Occipital lobe (tissue), 3 donors: ENCODE results near the gene NDRG3. TPM values are rescaled to one million over a fixed set of nuclear protein-coding genes. Genes with fewer than 3 reads are reported as not detected.
A peak's percentile ranks its signal among the peaks of the same experiment; 100 is the strongest.
"Not testable (repeated sequence)": the region's sequence is repeated elsewhere in the genome, so short reads cannot be mapped to it uniquely, and the experiment has no call there.

ENCODE experiments used
- DNase-seq: peaks from one replicate; lab custom pipeline; 2025; lab: John Stamatoyannopoulos, UW
- small RNA-seq: library from RNA; depleted of rRNA; stranded (forward); fragments of <200 nt; gene quantifications from one replicate; pipeline ENCODE3, GENCODE V24; 2014
- total RNA-seq: library from RNA; depleted of rRNA; stranded (reverse); fragments of >200 nt; gene quantifications from one replicate; pipeline ENCODE4 v1.2.3, GENCODE V29; 2014

The NDRG3 gene
- total RNA-seq, 1 donor from 2014 or later: 43.7 TPM

GRCh38 chr20:36608388-36608728 is 137.5 kb downstream of the NDRG3 start:
- DNase-seq: not testable (repeated sequence)

DNA sequence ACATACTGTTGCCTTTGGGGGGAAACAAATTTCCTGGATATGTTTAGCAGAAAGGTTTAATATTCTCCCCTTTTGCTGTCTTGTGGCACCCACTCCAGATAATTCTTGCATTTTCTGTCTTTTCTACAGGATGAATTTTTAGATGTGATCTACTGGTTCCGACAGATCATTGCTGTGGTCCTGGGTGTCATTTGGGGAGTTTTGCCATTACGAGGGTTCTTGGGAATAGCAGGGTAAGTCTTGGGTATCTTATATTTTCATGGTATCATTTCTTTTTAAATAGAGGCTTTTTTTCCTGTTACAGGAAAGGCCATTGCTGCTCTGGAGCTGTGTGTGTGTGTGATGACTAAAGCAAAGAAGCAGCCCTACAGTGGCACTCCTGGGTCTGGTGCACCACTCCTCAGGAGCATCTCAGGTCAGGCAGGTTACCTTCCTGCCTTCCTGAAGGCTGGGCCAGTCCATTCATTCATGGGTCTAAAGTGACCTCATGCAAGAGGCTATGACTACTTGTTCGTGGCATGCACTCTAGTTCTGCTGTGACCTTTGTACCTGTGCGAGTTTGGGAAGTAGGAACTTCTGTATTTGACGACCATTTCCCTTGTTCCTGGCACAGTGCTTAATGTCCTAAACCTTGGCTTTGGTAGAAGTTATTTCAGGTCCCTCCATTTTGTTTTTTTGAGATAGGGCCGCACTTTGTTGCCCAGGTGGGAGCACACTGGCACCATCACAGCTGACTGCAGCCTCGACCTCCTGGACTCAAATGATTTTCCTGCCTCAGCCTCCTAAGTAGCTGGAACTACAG is 138.1 kb downstream of the NDRG3 start:
- no peak for DNase-seq

- no peak for DNase-seq
Observed at GRCh38 chr20:36606158-36607066, 139.5 kb downstream of the NDRG3 start.

DNA sequence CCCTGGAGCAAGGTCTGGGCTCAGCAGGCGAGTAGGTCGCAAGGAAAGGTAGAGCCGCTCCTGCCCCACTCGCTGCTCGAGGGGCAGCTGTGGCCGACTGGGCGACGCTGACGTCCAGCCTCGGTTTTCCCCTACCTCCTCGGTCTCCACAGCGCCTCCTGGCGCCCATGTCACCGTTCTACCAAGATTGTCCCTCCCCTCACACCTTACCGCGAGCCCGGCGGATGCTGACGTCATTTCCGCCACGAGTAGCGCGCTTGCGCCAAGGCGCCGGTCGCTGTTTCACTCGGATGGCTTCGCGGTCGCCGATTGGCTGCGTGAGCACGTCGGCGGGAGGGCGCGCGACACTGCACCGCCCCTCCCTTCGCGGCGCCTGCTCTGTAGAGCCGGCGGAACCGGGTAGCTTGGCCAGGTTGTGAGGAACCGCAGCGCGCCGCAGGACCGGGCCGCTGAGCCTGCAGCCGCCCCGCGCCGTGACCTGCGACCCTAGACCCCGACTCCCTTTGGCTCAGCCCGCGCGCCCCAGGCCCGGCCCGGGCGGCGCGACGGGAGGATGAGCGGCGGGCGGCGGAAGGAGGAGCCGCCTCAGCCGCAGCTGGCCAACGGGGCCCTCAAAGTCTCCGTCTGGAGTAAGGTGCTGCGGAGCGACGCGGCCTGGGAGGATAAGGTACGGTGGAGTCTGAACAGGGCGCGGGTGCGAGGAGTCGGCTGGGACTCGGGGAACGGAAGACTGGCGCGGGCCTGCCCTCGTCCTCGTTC is 140.3 kb downstream of the NDRG3 start, which contains the start of gene RAB5IF:
Gene RAB5IF, plus strand, starts transcription at position 381 of the 759 bp plus-strand sequence. Its CDS starts 173 bp downstream, at position 554.
- DNase-seq: peak; percentile 94

DNA sequence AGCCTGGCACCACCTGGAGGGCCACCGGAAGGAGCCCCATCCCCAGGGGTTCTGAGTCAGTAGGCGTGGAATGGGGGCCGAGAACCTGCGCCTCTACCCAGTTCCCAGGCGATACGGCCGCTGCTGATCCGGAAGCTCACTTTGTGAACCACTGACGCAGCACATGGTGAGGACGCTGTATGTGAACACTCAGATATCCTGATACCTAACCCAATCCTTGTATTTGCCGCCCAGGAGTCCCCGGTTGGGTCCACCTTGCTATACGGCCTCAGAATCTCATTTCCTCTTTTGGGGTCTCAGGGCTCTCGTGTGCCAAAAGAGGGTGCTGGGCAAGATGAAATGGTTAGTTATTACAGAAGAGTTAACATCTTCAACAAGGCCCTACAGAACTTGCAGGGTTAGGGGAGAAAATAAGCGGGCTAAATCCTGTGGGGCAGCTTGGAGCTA is 140.9 kb downstream of the NDRG3 start:
- DNase-seq: no peak

Small RNA genes lying within 50 kb of the gene (small RNA-seq; reads per million reads assigned to genes)
- not detected for gene RF00019

Other genes with a start within 250 kb of the NDRG3 start
- 0.78 TPM for gene MYL9, start 204.6 kb downstream of the NDRG3 start, total RNA-seq
- 11.5 TPM for gene TGIF2, start 172.5 kb downstream of the NDRG3 start, total RNA-seq
- 25.0 TPM for gene RAB5IF, start 140.3 kb downstream of the NDRG3 start, total RNA-seq
- gene SLA2, start 99.9 kb downstream of the NDRG3 start, total RNA-seq: not detected
- 4.7 TPM for gene DSN1, start 27.7 kb upstream of the NDRG3 start, total RNA-seq
- gene TLDC2, start 130.0 kb upstream of the NDRG3 start, total RNA-seq: 0.31 TPM
- 26.7 TPM for gene SAMHD1, start 205.6 kb upstream of the NDRG3 start, total RNA-seq